Rectal smooth muscle tissue (tissue), 1 donor: ENCODE data around the gene SYS1.
"Not testable (repeated sequence)": the region's sequence is repeated elsewhere in the genome, so short reads cannot be mapped to it uniquely, and the experiment has no call there.

Experiments used
- H3K27ac ChIP-seq: one replicate; pipeline ENCODE4 v1.7.0; 2013; ENCODE audit warnings: low read depth, low read length, inconsistent platforms
- H3K27me3 ChIP-seq: one replicate; pipeline ENCODE4 v1.7.0; 2013; ENCODE audit warnings: low read length; ENCODE audit not compliant: control insufficient read depth, insufficient read depth
- H3K36me3 ChIP-seq: one replicate; pipeline ENCODE4 v1.7.0; 2013; ENCODE audit warnings: low read length; ENCODE audit not compliant: control insufficient read depth, insufficient read depth
- H3K4me1 ChIP-seq: one replicate; pipeline ENCODE4 v1.7.0; 2013; ENCODE audit warnings: low read length; ENCODE audit not compliant: control insufficient read depth, insufficient read depth
- H3K4me3 ChIP-seq: one replicate; pipeline ENCODE4 v1.7.0; 2013; ENCODE audit warnings: low read length
- H3K9ac ChIP-seq: one replicate; pipeline ENCODE4 v1.7.0; 2013; ENCODE audit warnings: low read length

SYS1 gene

GRCh38 chr20:45350795-45351194 lies 12.2 kb upstream of the SYS1 start:
- H3K4me3 ChIP-seq, H3K9ac ChIP-seq, H3K27me3 ChIP-seq, H3K36me3 ChIP-seq, H3K27ac ChIP-seq: not testable (repeated sequence)
- H3K4me1 ChIP-seq = peaks cover 18% of the 10 kb centered on the region

GRCh38 chr20:45352729-45353128 lies 10.2 kb upstream of the SYS1 start:
- no peak overlapping the region for H3K9ac ChIP-seq
- no peaks in the 10 kb centered on the region for H3K36me3 ChIP-seq
- H3K27me3 ChIP-seq = no peaks in the 10 kb centered on the region

GRCh38 chr20:45353746-45354145 lies 9.2 kb upstream of the SYS1 start:
- no peak overlapping the region for H3K9ac ChIP-seq
- H3K27me3 ChIP-seq = no peaks in the 10 kb centered on the region
- H3K36me3 ChIP-seq = no peaks in the 10 kb centered on the region
- H3K4me1 ChIP-seq = peaks cover 20% of the 10 kb centered on the region
- H3K27ac ChIP-seq = peak overlapping the region; percentile 76
- no peak overlapping the region for H3K4me3 ChIP-seq

More at GRCh38 chr20:45352729-45353128, 10.2 kb upstream of the SYS1 start:
- Histone ChIP-seq H3K4me1 (peaks cover 15% of the 10 kb centered on the region), H3K4me3 (no peak overlapping the region), H3K27ac (no peak overlapping the region)

GRCh38 chr20:45354423-45355208 lies 8.3 kb upstream of the SYS1 start:
- no peaks in the 10 kb centered on the region for H3K36me3 ChIP-seq
- no peaks in the 10 kb centered on the region for H3K27me3 ChIP-seq
- H3K4me1 ChIP-seq = peaks cover 29% of the 10 kb centered on the region
- peak overlapping the region; percentile 76 for H3K27ac ChIP-seq
- H3K4me3 ChIP-seq = no peak overlapping the region
- no peak overlapping the region for H3K9ac ChIP-seq

- H3K27me3 ChIP-seq = no peaks in the 10 kb centered on the region
- H3K9ac ChIP-seq = no peak overlapping the region
- H3K4me3 ChIP-seq = no peak overlapping the region
- no peaks in the 10 kb centered on the region for H3K36me3 ChIP-seq
- H3K27ac ChIP-seq = peak overlapping the region; percentile 76
- peaks cover 34% of the 10 kb centered on the region for H3K4me1 ChIP-seq
Observed at GRCh38 chr20:45355209-45356084, 7.5 kb upstream of the SYS1 start.

GRCh38 chr20:45358282-45359068 lies 4.5 kb upstream of the SYS1 start:
- Histone ChIP-seq H3K27me3 (no peaks in the 10 kb centered on the region), H3K27ac (peak overlapping the region; percentile 95), H3K4me3 (no peak overlapping the region), H3K9ac (no peak overlapping the region), H3K36me3 (no peaks in the 10 kb centered on the region), H3K4me1 (peaks cover 38% of the 10 kb centered on the region)

GRCh38 chr20:45359069-45359405 lies 3.9 kb upstream of the SYS1 start:
- H3K9ac ChIP-seq = no peak overlapping the region
- no peak overlapping the region for H3K4me3 ChIP-seq
- H3K27me3 ChIP-seq = no peaks in the 10 kb centered on the region
- peaks cover 43% of the 10 kb centered on the region for H3K4me1 ChIP-seq
- H3K36me3 ChIP-seq = no peaks in the 10 kb centered on the region
- H3K27ac ChIP-seq = peak overlapping the region; percentile 95

- Histone ChIP-seq H3K36me3 (no peaks in the 10 kb centered on the region), H3K4me3 (no peak overlapping the region), H3K9ac (no peak overlapping the region), H3K4me1 (peaks cover 45% of the 10 kb centered on the region), H3K27me3 (no peaks in the 10 kb centered on the region), H3K27ac (peak overlapping the region; percentile 95)
Observed at GRCh38 chr20:45359406-45360148, 3.4 kb upstream of the SYS1 start.

- Histone ChIP-seq H3K9ac (no peak overlapping the region), H3K27ac (no peak overlapping the region), H3K36me3 (peaks cover 13% of the 10 kb centered on the region), H3K4me1 (peaks cover 33% of the 10 kb centered on the region), H3K4me3 (no peak overlapping the region), H3K27me3 (no peaks in the 10 kb centered on the region)
Observed at GRCh38 chr20:45361793-45362192, 1.2 kb upstream of the SYS1 start.

GRCh38 chr20:45363611-45364492 lies 896 bp downstream of the SYS1 start:
- peak overlapping the region; percentile 83 for H3K9ac ChIP-seq
- H3K27me3 ChIP-seq = no peaks in the 10 kb centered on the region
- peak overlapping the region; percentile 98 for H3K27ac ChIP-seq
- peak overlapping the region; percentile 74 for H3K4me3 ChIP-seq
- peaks cover 22% of the 10 kb centered on the region for H3K36me3 ChIP-seq
- H3K4me1 ChIP-seq = peaks cover 23% of the 10 kb centered on the region

GRCh38 chr20:45365444-45365970 lies 2.6 kb downstream of the SYS1 start:
- Histone ChIP-seq H3K4me1 (peaks cover 11% of the 10 kb centered on the region), H3K27ac (no peak overlapping the region), H3K36me3 (peaks cover 22% of the 10 kb centered on the region)

More at GRCh38 chr20:45365444-45365970, 2.6 kb downstream of the SYS1 start:
- no peak overlapping the region for H3K9ac ChIP-seq
- H3K27me3 ChIP-seq = no peaks in the 10 kb centered on the region
- no peak overlapping the region for H3K4me3 ChIP-seq
